Omental fat pad (tissue), 4 donors: ENCODE measurements around the gene KCNV2. TPM values are rescaled to one million over a fixed set of nuclear protein-coding genes. Genes with fewer than 3 reads are reported as not detected.

ENCODE experiments used
- total RNA-seq, 4 donors: library from RNA; depleted of rRNA; stranded (reverse); fragments of >200 nt; gene quantifications; one replicate each; pipeline ENCODE4 v1.1.0, GENCODE V29; 2016

The KCNV2 gene
- total RNA-seq, 4 donors from 2014 or later: not detected

Other genes with a start within 250 kb of the KCNV2 start
- 10 to 100 TPM in 3 of 4 donors, 1 to 10 TPM in 1; 5.4 to 39.3 (median 16.1) TPM for gene VLDLR, start 95.7 kb upstream of the KCNV2 start, total RNA-seq
- gene PUM3, start 126.6 kb downstream of the KCNV2 start, total RNA-seq: 100 to 1,000 TPM in 1 of 4 donors, 10 to 100 TPM in 3; 38.2 to 108 (median 43.7) TPM